Breast epithelium (tissue), 3 donors: Measurements from ENCODE around the gene ZNHIT1.

Experiments
- POLR2A ChIP-seq: fragments of 450-650 bp; IDR thresholded peaks from one replicate; pipeline ENCODE4 v1.6.1; 2016; ENCODE audit warnings: antibody characterized with exemption, mild to moderate bottlenecking, moderate library complexity
- TF ChIP-seq, protein P1 (sequence below), 3 donors: fragments of 450-650 bp; IDR thresholded peaks; one replicate each; pipeline ENCODE4 v1.5.1; 2016 to 2017; ENCODE audit warnings: antibody characterized with exemption in 3 of 3, mild to moderate bottlenecking in 3 of 3, moderate library complexity in 3 of 3

DNA sequence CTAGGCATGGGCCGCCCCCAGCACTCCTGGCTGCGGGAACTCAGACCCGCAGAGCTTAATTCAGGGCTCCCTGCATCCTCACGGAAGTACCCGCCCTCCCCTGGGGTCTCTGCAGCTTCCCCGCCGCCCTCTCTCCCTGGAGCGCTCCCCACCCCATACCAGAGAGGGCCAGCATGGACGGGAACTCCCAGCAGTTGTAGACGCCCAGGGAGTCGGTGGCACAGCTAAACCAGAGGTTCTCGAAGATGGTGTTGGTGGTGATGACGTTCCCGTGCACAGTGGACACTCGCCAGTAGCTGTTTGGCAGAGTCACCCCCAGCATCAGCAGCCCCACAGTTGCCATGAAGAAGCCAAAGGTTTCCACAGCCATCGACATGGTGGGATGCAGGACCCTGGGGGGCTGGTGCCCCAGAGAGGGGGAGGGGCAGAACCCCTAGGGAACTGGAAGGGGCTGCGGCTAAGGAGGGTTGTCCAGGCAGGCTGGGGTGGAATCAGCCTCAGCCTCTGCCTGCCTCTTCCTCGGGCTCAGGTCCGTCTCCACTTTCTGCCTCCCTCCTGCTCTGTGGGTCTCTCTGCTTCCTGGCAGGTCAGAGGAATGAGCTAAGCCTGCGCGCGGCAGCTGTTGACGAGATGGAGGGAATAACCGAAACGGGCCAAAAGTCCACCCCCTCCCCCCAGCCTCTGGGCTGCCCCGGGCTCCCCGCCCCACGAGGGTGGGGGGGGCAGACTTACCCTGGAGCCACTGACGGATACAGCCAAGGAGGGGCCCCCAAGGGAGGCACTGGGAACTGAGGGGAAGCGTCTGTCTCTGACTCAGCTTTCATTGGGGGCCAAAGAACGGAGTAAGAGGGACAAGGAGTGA, 19.5 kb downstream of the ZNHIT1 start, which contains the start of gene CLDN15:
- TF ChIP-seq, protein P1, sequence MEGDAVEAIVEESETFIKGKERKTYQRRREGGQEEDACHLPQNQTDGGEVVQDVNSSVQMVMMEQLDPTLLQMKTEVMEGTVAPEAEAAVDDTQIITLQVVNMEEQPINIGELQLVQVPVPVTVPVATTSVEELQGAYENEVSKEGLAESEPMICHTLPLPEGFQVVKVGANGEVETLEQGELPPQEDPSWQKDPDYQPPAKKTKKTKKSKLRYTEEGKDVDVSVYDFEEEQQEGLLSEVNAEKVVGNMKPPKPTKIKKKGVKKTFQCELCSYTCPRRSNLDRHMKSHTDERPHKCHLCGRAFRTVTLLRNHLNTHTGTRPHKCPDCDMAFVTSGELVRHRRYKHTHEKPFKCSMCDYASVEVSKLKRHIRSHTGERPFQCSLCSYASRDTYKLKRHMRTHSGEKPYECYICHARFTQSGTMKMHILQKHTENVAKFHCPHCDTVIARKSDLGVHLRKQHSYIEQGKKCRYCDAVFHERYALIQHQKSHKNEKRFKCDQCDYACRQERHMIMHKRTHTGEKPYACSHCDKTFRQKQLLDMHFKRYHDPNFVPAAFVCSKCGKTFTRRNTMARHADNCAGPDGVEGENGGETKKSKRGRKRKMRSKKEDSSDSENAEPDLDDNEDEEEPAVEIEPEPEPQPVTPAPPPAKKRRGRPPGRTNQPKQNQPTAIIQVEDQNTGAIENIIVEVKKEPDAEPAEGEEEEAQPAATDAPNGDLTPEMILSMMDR (IDR thresholded peaks at IDR 0.05) = no peak
- TF ChIP-seq POLR2A = no peak
